LoVo (cell line): Measurements from ENCODE around the gene FLNA.
"Not testable (repeated sequence)": the region's sequence is repeated elsewhere in the genome, so short reads cannot be mapped to it uniquely, and the experiment has no call there.

Source experiments
- DNase-seq: peaks from one replicate; pipeline ENCODE4 v3.0.0-alpha.2; 2016; ENCODE audit warnings: low spot score

The FLNA gene

GRCh38 chrX:154374313-154375155 is at the start of gene FLNA:
Gene FLNA (minus strand): TSS chrX:154374634. CDS start chrX:154371245, 3,389 bp downstream.
- DNase-seq = peak; percentile 37

DNA sequence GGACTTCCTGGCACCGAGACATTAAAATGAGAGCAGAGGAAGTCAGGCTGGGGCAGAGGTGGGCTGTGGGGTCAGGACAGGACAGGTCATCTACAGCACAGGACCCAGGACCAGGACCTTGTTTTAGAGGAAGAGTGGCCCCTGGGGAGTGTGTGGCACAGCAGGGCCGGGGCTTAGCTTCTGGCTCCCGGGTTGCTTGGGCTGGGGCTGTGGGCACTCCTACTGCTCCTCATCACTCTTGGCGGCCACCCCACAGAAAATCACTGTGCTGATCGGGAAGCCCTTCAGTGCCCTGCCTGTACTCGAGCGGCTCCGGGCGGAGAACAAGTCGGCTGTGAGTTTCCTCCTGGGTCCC is 45.9 kb upstream of the FLNA start:
- no peak for DNase-seq

DNA sequence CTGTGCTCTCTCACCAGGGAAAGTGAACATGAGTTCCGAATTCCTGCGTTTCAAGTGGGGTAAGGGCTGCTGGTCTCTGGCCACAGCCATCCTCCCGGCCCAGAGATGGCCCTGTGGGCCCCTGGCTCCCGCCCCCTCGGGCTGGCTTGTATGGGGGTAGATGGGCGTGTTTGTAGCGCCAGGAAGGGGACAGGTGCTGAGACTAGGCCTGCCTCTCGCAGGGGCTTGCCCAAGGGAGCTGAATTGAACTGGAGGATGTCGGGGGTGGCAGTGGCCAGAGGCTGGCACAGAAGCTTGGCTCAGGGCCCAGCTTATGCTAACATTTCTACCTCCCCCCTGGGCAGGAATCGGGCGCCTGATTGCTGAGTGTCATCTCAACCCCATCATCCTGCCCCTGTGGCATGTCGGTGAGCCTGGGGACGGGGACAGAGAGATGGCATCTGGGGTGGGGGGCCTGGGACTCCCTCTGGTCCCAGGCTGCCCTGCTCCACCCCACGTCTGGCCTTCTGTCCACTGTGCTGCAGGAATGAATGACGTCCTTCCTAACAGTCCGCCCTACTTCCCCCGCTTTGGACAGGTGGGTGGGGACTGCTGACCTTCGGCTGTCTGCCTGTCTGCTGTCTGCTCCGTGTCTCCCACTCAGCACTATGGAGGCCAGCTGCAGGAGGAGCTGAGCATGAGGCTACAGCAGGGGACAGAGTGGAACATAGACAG is 45.4 kb upstream of the FLNA start:
- no peak for DNase-seq

DNA sequence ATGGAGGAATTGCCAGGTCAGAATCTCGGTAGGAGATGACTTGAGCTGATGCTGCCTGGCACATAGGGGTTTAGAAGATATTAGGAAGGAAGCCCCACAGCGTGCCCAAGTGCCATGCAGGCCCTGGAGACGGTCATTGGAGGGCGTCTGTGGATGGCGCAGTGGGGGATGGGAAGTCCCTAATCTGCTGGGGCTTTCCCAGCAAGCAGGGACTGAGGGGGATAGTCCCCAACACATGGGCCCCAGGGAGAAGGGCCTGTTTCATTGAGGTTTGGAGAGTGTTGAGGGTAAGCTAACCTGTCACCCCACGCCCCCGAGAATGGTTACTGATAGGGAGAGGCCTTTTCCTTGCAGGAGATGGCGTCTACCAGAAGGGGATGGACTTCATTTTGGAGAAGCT is 44.8 kb upstream of the FLNA start:
- DNase-seq = no peak

GRCh38 chrX:154417157-154417556 is 42.7 kb upstream of the FLNA start:
- DNase-seq = no peak

DNA sequence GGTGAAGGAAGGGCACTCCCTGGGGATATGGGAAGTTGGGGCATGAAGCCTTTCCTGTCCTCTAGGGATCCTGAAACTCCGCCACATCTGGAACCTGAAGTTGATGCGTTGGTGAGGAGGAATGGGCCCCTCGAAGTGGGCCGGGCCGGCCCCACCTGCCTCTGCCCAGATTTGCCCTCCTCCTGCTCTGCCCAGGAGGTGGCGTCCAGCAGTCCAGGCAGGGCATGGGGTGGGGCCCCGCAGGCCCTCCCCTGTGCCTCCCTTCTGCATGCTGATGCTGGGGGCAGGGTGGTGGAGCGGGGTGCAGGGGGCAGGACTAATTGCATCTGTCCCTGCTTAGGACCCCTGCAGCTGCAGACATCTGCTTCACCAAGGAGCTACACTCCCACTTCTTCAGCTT is 38.7 kb upstream of the FLNA start:
- DNase-seq = no peak

DNA sequence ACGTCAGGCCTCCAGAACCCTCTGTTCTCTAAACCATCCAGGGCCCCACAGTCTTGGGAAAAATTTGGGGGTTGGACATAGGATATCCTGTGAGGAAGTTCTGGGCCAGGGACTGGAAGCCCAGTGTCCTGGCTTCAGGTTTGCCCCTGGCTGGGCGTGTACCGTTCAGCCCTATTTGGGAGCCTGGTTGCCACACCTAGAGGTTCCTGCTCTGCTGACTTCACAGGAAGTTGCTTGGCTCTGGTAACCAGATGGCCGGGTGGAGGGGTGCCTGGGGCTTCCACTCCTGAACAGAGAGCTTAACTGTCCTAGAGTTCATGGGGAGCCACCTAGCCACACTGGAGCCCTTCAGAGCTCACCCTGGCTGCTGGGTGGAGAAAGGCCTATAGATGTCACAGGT is 38.0 kb upstream of the FLNA start:
- no peak for DNase-seq

DNA sequence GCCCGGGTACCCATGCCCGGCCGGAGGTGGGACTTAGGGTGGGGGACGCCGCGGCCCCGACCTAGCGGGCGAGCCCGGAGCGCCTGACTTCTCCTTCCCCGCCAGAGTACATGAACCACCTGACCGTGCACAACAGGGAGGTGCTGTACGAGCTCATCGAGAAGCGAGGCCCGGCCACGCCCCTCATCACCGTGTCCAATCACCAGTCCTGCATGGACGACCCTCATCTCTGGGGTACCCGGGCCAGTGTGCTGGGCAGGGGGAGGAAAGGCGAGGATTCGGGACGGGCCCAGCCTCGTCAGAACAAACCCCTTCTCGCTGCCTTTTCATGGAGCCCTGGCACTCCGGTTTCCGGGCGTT is 37.5 kb upstream of the FLNA start:
- DNase-seq = no peak

DNA sequence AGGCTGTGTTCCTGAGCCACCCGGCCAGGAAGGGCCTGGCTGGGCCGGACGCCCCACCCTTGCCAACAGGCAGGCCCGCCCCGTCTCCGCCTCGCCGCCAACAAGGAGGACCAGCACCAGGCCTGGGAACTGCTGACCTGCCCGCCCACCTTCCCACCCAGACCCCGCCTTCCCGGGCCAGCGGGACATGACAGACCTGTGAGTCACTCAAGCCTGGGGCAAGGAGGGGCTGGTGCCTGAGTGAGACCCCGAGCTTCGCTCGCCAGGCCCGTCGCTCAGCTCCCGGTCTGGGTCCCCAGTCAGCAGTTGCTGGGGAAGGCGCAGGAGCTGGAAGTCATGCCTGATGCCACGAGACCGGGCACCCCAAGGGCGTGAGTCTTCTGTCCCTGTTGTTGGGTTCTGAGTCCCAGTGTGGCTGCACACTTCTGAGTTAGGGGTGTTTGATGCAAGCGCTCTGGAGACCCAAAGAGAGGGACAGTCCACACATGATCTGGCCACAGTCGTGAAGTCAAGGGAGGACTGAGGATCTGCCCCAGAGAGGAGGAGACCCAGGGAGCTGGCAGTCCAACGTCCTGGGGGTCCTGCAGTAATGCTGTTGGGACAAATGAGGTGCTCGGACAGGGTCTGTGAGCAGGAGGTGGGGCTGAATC is 34.9 kb upstream of the FLNA start, which contains the start of gene DNASE1L1:
Gene DNASE1L1, minus strand, starts transcription at position 33 of the 650 bp plus-strand sequence. CDS start 3,686 bp downstream, outside the sequence.
- DNase-seq = peak; percentile 79

DNA sequence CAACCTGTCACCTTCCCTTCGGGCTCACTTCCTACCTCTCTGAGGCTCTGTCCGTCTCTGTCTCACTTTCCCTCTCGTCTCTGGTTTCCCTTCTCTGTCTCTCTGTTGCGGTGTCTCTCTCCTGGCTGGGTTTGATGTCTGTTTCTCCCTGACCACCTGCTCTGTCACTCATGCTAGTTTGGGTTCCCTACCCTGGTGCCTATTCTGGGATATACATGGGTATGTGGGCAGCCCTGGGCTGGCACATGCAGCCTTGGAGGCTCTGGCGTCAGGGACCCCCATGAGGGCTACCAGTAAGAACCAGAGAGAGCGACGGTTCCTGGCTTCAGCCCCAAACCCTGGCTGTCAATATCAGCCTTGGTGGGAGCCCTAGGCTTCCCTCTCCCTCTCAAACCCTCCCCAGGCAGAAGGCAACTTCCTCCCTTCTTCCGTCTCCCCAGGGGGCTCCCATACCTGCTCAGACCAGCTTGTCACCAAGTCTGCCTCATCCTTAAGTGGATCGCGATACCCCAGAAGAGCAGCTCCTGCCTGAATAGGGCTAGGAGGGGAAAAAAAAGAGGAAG is 34.3 kb upstream of the FLNA start:
- no peak for DNase-seq

GRCh38 chrX:154404625-154405192 is 30.3 kb upstream of the FLNA start:
- DNase-seq = no peak

DNA sequence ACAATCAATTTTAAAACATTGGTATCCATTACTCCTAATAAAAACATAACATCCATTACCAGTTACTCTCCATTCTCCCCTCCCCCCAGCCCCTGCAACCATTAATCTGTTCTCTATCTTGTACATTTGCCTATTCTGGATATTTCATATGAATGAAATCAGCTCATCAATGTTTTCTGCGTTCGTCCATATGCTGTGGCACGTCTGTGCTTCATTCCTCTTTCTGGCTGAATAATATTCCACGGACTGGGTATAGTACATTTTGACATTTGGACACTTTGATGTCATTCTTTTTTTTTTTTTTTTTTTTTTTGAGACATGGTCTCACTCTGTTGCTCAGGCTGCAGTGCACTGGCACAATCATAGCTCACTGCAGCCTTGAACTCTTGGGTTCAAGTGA is 29.4 kb upstream of the FLNA start:
- DNase-seq = no peak

GRCh38 chrX:154403192-154403591 is 28.8 kb upstream of the FLNA start:
- DNase-seq = no peak

DNA sequence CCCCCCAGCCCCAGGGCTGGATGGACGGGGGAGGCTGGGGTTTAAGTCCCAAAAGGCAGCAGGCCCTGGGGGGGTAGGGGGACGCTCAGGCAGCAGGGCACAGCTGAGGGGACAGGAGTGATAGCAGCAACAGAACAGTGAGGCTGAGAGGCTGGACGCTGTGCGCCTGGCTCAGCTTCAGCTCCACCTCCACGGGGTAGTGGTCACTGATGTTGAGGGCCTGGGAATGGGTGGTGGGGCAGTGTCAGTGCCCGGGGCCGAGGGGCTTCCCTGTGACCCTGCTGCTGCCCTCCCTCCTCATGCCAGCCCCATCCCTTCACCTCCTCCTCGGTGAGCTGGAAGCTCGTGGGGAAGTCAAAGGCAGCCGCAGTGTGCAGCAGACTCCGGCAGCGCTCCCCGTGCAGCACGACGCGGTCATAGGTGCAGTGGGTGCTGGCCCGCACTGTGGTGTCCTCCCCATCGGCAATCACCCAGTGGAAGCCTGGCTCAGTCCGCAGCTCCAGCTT is 28.2 kb upstream of the FLNA start:
- no peak for DNase-seq

- DNase-seq = no peak
Measured at GRCh38 chrX:154401918-154402621, 27.6 kb upstream of the FLNA start.

GRCh38 chrX:154401045-154401799 is 26.8 kb upstream of the FLNA start:
- DNase-seq = no peak

GRCh38 chrX:154400369-154400817 is 26.0 kb upstream of the FLNA start:
- not testable (repeated sequence) for DNase-seq

DNA sequence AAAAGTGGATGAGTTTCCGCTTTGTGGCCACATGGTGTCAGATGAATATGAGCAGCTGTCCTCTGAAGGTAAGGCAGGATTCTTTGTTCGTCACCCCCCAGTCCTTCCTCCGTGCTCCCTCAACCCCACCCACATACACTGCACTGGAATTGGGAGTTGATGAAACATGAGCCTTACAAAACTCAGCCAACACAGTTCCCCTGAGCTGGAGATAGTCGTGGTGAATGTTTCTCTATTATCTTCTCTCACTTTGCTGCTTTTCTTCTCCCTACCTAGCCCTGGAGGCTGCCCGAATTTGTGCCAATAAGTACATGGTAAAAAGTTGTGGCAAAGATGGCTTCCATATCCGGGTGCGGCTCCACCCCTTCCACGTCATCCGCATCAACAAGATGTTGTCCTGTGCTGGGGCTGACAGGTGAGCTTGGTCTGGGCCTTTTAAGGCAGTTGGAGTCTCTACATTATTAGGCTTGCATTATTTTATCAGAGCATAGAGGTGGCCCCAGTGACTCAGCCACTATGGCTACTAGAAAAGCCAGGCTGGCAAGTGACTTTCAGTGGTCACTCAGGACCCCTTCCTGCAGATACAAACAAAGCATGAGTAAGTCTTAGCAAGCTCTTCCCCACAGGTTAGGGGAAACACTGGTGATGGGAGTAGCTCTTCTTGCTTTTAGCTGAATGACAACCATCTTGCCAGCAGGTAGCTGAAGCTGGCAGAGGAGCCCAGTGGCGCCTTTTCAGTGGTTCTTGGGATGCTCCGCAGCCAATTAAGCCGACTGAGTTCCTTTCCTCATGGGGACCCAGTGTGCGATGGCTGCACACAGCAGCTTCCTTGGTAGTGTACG is 25.3 kb upstream of the FLNA start:
- no peak for DNase-seq

DNA sequence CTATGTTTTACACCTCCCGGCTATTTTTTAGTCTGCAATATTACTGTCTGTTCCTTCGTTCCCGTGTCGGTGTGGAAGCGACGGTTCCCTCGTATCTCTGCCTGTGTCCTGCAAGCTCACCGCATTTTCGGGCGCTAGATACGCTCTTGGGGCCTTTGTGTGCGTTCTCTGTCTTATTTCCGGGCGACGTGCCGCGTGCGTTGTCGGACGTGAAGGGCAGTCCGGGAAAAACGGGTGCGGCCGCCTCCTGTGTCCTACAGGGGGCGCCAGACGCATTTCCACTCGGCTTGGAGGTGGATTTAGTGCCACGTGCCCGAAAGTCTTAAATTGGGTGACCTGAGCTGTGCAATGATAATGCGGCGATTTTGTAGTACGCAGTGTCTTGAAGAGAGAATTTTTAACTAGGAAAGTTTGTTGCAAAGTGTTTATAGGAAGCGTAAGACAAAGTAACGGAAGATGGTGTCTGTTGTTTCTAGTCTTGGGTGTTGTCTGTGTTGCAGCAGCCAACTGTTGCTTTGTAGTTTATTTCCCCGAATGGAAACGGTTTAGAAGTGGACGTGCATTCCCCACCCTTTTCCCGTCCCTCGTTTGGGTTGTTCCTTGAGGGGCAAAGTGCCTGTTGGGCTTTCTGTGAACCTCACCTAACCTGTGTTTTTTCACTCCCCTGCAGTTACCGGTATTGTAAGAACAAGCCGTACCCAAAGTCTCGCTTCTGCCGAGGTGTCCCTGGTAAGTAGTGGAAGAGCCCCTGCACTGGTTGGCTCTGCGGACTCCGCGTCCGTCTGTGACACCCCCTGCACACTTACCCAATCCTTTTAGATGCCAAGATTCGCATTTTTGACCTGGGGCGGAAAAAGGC is 24.5 kb upstream of the FLNA start:
- peak; percentile 60 for DNase-seq
